HCT116 (cell line): Measurements from ENCODE around the gene CFAP410.

ENCODE experiments used
- CBX3 ChIP-seq: IDR thresholded peaks from 2 replicates; pipeline ENCODE4 v1.6.1; 2012; ENCODE audit warnings: low read depth
- ELF1 ChIP-seq: IDR thresholded peaks from 2 replicates; pipeline ENCODE4 v1.6.1; 2012; ENCODE audit warnings: low read depth, borderline replicate concordance
- EZH2 ChIP-seq: fragments of 200-600 bp; sonication (generic); IDR thresholded peaks from 2 replicates; pipeline ENCODE4 v1.6.1; 2017; ENCODE audit warnings: antibody characterized with exemption, mixed run types
- FOSL1 ChIP-seq: IDR thresholded peaks from 2 replicates; pipeline ENCODE4 v1.6.1; 2012; ENCODE audit warnings: low read depth
- JUND ChIP-seq: IDR thresholded peaks from 2 replicates; pipeline ENCODE4 v1.6.1; 2012
- MAX ChIP-seq: IDR thresholded peaks from 2 replicates; pipeline ENCODE4 v1.6.1; 2012
- POLR2A ChIP-seq: IDR thresholded peaks from 2 replicates; pipeline ENCODE4 v1.7.0; 2011; ENCODE audit warnings: borderline replicate concordance; ENCODE audit not compliant: insufficient read depth, insufficient read length; ENCODE audit errors: extremely low read depth
- POLR2AphosphoS5 ChIP-seq: IDR thresholded peaks from 2 replicates; pipeline ENCODE4 v1.6.1; 2011; ENCODE audit warnings: mild to moderate bottlenecking, low read depth, low read length, moderate library complexity
- RAD21 ChIP-seq: IDR thresholded peaks from 2 replicates; pipeline ENCODE4 v1.6.1; 2012; ENCODE audit warnings: low read depth, mild to moderate bottlenecking
- YY1 ChIP-seq: IDR thresholded peaks from 2 replicates; pipeline ENCODE4 v1.6.1; 2011; ENCODE audit warnings: low read length, low read depth, moderate library complexity, mild to moderate bottlenecking; ENCODE audit not compliant: insufficient replicate concordance; ENCODE audit errors: extremely low read depth
- ZBTB33 ChIP-seq: IDR thresholded peaks from 2 replicates; pipeline ENCODE4 v1.6.1; 2011; ENCODE audit warnings: mild to moderate bottlenecking, low read length, moderate library complexity; ENCODE audit not compliant: insufficient replicate concordance; ENCODE audit errors: extremely low read depth
- TF ChIP-seq, protein P1 (sequence below), 3 experiments: fragments of 200-600 bp in 1 of 3; sonication (generic) in 1 of 3; IDR thresholded peaks in 2 of 3; conservative IDR thresholded peaks in 1 of 3; 2 replicates each; pipeline ENCODE4 v1.5.1; 2012 to 2017; ENCODE audit warnings: low read depth in 2 of 3, low read length in 2 of 3, antibody characterized with exemption in 1 of 3, borderline replicate concordance in 1 of 3, control low read depth in 1 of 3, mild to moderate bottlenecking in 1 of 3, mixed read lengths in 1 of 3, mixed run types in 1 of 3, moderate library complexity in 1 of 3; ENCODE audit not compliant: insufficient read depth in 1 of 3
- TF ChIP-seq, protein P2 (sequence below): IDR thresholded peaks from 2 replicates; pipeline ENCODE4 v1.6.1; 2012; ENCODE audit warnings: low read depth
- TF ChIP-seq, protein P3 (sequence below): IDR thresholded peaks from 2 replicates; pipeline ENCODE4 v1.6.1; 2012

GRCh38 chr21:44299085-44299457 is 40.1 kb downstream of the CFAP410 start:
- no peak for TF ChIP-seq POLR2AphosphoS5
- no peak for TF ChIP-seq EZH2
- no peak for TF ChIP-seq YY1
- no peak for TF ChIP-seq MAX
- TF ChIP-seq, protein P1, sequence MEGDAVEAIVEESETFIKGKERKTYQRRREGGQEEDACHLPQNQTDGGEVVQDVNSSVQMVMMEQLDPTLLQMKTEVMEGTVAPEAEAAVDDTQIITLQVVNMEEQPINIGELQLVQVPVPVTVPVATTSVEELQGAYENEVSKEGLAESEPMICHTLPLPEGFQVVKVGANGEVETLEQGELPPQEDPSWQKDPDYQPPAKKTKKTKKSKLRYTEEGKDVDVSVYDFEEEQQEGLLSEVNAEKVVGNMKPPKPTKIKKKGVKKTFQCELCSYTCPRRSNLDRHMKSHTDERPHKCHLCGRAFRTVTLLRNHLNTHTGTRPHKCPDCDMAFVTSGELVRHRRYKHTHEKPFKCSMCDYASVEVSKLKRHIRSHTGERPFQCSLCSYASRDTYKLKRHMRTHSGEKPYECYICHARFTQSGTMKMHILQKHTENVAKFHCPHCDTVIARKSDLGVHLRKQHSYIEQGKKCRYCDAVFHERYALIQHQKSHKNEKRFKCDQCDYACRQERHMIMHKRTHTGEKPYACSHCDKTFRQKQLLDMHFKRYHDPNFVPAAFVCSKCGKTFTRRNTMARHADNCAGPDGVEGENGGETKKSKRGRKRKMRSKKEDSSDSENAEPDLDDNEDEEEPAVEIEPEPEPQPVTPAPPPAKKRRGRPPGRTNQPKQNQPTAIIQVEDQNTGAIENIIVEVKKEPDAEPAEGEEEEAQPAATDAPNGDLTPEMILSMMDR (IDR thresholded peaks at IDR 0.05 in 2 of 3, conservative IDR thresholded peaks at IDR 0.05 in 1 of 3; ENCODE audit: borderline replicate concordance in 1 of 3, insufficient read depth in 1 of 3, low read depth in 2 of 3, low read length in 2 of 3) = no peak
- no peak for TF ChIP-seq RAD21
- no peak for TF ChIP-seq ZBTB33
- no peak for TF ChIP-seq POLR2A
- TF ChIP-seq JUND = no peak
- TF ChIP-seq, protein P2, sequence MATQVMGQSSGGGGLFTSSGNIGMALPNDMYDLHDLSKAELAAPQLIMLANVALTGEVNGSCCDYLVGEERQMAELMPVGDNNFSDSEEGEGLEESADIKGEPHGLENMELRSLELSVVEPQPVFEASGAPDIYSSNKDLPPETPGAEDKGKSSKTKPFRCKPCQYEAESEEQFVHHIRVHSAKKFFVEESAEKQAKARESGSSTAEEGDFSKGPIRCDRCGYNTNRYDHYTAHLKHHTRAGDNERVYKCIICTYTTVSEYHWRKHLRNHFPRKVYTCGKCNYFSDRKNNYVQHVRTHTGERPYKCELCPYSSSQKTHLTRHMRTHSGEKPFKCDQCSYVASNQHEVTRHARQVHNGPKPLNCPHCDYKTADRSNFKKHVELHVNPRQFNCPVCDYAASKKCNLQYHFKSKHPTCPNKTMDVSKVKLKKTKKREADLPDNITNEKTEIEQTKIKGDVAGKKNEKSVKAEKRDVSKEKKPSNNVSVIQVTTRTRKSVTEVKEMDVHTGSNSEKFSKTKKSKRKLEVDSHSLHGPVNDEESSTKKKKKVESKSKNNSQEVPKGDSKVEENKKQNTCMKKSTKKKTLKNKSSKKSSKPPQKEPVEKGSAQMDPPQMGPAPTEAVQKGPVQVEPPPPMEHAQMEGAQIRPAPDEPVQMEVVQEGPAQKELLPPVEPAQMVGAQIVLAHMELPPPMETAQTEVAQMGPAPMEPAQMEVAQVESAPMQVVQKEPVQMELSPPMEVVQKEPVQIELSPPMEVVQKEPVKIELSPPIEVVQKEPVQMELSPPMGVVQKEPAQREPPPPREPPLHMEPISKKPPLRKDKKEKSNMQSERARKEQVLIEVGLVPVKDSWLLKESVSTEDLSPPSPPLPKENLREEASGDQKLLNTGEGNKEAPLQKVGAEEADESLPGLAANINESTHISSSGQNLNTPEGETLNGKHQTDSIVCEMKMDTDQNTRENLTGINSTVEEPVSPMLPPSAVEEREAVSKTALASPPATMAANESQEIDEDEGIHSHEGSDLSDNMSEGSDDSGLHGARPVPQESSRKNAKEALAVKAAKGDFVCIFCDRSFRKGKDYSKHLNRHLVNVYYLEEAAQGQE = no peak
- TF ChIP-seq, protein P3, sequence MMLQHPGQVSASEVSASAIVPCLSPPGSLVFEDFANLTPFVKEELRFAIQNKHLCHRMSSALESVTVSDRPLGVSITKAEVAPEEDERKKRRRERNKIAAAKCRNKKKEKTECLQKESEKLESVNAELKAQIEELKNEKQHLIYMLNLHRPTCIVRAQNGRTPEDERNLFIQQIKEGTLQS = no peak
- TF ChIP-seq ELF1 = no peak
- TF ChIP-seq CBX3 = no peak
- no peak for TF ChIP-seq FOSL1
